OCI-LY7 (cell line): ENCODE measurements around the gene RIN3. TPM values are rescaled to one million over a fixed set of nuclear protein-coding genes. Genes with fewer than 3 reads are reported as not detected.

Experiments used
- BruUV-seq: library from RNA; stranded (reverse); fragments of 400-500 nt; replicated peaks from 2 replicates; lab custom pipeline; 2021; lab: Mats Ljungman, UMichigan
- CTCF ChIA-PET: fragments of 300-600 bp; sonication (Branson Sonifier 250); formaldehyde crosslinking; loops from one replicate; lab custom pipeline; 2022; ENCODE audit warnings: antibody characterized with exemption; ENCODE audit not compliant: unreplicated experiment; lab: Charles Lee
- POLR2A ChIA-PET: fragments of 300-600 bp; sonication (Branson Sonifier 250); formaldehyde crosslinking; loops from one replicate; lab custom pipeline; 2022; ENCODE audit warnings: antibody characterized with exemption; lab: Charles Lee
- DNase-seq: peaks from one replicate; pipeline ENCODE4 v3.0.0-alpha.2; 2015; ENCODE audit warnings: low spot score
- H2AFZ ChIP-seq: fragments of 200-600 bp; sonication (generic), shearing (Covaris generic); 2 replicates; pipeline ENCODE4 v1.6.1; 2014; ENCODE audit warnings: mild to moderate bottlenecking, antibody characterized with exemption, low read length, moderate library complexity
- H3K27ac ChIP-seq: fragments of 200-600 bp; sonication (generic); 2 replicates; pipeline ENCODE4 v1.5.1; 2014; ENCODE audit warnings: mixed run types, low read depth, mild to moderate bottlenecking, moderate library complexity, low read length, inconsistent platforms; ENCODE audit not compliant: poor library complexity, severe bottlenecking
- H3K36me3 ChIP-seq: fragments of 200-600 bp; sonication (generic); 2 replicates; pipeline ENCODE4 v1.6.1; 2014; ENCODE audit warnings: mild to moderate bottlenecking, antibody characterized with exemption, low read length, moderate library complexity, mixed read lengths; ENCODE audit not compliant: insufficient read depth
- H3K4me1 ChIP-seq: fragments of 200-600 bp; sonication (generic); 2 replicates; pipeline ENCODE4 v1.5.1; 2014; ENCODE audit warnings: mild to moderate bottlenecking, low read length; ENCODE audit not compliant: insufficient read depth, poor library complexity, severe bottlenecking
- H3K4me2 ChIP-seq: fragments of 200-600 bp; sonication (generic); 2 replicates; pipeline ENCODE4 v1.6.1; 2014; ENCODE audit warnings: mild to moderate bottlenecking, low read length
- H3K4me3 ChIP-seq: fragments of 200-600 bp; sonication (generic); 2 replicates; pipeline ENCODE4 v1.5.1; 2014; ENCODE audit warnings: mild to moderate bottlenecking, low read depth, low read length; ENCODE audit not compliant: poor library complexity, severe bottlenecking
- H3K79me2 ChIP-seq: fragments of 200-600 bp; sonication (generic); 2 replicates; pipeline ENCODE4 v1.6.1; 2016; ENCODE audit warnings: low read depth, mild to moderate bottlenecking, low read length, moderate library complexity, mixed read lengths; ENCODE audit not compliant: insufficient read depth
- H3K9me2 ChIP-seq: fragments of 200-600 bp; sonication (generic); 2 replicates; pipeline ENCODE4 v1.6.1; 2016; ENCODE audit warnings: mild to moderate bottlenecking, low read length, mixed read lengths; ENCODE audit not compliant: insufficient read depth
- H3K9me3 ChIP-seq: fragments of 200-600 bp; sonication (generic); 2 replicates; pipeline ENCODE4 v1.6.1; 2014; ENCODE audit warnings: mild to moderate bottlenecking, mixed run types, low read length, mixed read lengths
- H4K20me1 ChIP-seq: fragments of 200-600 bp; sonication (generic); 2 replicates; pipeline ENCODE4 v1.6.1; 2014; ENCODE audit warnings: mild to moderate bottlenecking, antibody characterized with exemption, low read length, moderate library complexity, mixed read lengths; ENCODE audit not compliant: insufficient read depth
- CTCF ChIP-seq: fragments of 200-600 bp; sonication (generic); conservative IDR thresholded peaks from 2 replicates; pipeline ENCODE4 v1.5.1; 2014; ENCODE audit warnings: mild to moderate bottlenecking, antibody characterized with exemption, low read length, moderate library complexity, mixed read lengths
- EZH2phosphoT487 ChIP-seq: fragments of 200-600 bp; sonication (generic); IDR thresholded peaks from 2 replicates; pipeline ENCODE4 v1.6.1; 2018; ENCODE audit warnings: low read depth, borderline replicate concordance, mild to moderate bottlenecking, mixed run types, antibody characterized with exemption, low read length, moderate library complexity, mixed read lengths
- intact Hi-C: fragments of 100-400 bp; cut with micrococcal nuclease; formaldehyde crosslinking; loops from one replicate; pipeline ENCODE4 v1.10.0; 2022; ENCODE audit not compliant: unreplicated experiment
- total RNA-seq, 2 experiments: library from RNA; depleted of rRNA in 1 of 2; stranded (reverse); fragments of >200 nt in 1 of 2; shearing (Covaris generic) in 1 of 2; gene quantifications; 2 replicates each; pipeline ENCODE4 v1.2.3, GENCODE V29; 2014 to 2022

RIN3 gene
- total RNA-seq, 2 experiments from 2014 or later = not detected

GRCh38 chr14:92572050-92572449 lies 58.5 kb downstream of the RIN3 start:
- no peaks in the 10 kb centered on the region for H3K9me3 ChIP-seq
- H3K79me2 ChIP-seq = no peaks in the 10 kb centered on the region
- no peaks in the 10 kb centered on the region for H4K20me1 ChIP-seq
- TF ChIP-seq CTCF (no peak), EZH2phosphoT487 (no peak)
- BruUV-seq = no TSS peak
- ChIA-PET CTCF (no interaction called here), POLR2A (no interaction called here)
- no peak overlapping the region for H3K4me2 ChIP-seq
- no peaks in the 10 kb centered on the region for H3K9me2 ChIP-seq
- intact Hi-C loops = no loop called here
- DNase-seq = no peak
- H3K4me3 ChIP-seq = no peak overlapping the region
- no peak overlapping the region for H2AFZ ChIP-seq
- no peaks in the 10 kb centered on the region for H3K36me3 ChIP-seq
- H3K4me1 ChIP-seq = no peaks in the 10 kb centered on the region
- H3K27ac ChIP-seq = no peak overlapping the region

DNA sequence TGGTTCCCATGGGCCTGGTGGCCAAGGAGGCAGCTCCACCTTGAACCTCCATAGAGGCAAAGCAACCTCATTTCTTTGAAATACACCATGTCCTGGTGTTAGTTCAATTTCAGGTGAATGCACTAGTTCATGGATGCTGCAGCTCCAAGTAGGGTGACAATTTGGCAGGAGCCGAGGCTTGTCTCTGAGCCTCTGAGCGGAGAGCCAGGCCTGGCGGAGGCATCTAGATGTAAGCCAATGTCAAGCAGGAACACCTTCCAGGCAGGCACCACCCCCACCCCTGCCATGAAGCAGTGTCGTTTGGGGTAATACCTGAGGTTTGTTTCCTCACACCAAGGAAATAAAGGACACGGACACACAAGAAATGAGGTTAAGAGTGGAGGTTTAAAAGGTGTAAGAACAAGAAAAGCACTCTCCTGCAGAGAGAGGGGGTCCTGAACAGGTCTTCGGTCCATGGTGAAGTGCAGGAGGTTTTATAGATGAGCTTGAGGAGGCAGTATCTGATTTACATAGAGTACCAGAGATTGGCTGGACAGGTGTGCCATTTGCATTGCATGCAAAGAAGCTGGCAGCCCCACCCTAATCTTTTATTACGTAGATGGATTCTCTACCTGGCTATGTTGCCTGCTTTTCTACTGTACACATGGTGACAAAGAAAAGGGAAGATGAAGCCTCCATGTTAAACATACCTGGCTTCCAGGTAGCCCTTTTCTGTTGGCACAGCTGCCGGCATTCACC lies 60.3 kb downstream of the RIN3 start:
- POLR2A ChIA-PET = interaction anchor here (1.0 kb wide), 1 partner anchor 25 kb away, joined by 3 read pairs; no protein-coding TSS in a partner anchor
- H3K79me2 ChIP-seq = no peaks in the 10 kb centered on the region
- no peaks in the 10 kb centered on the region for H4K20me1 ChIP-seq
- no peak overlapping the region for H2AFZ ChIP-seq
- no peak for TF ChIP-seq CTCF
- TF ChIP-seq EZH2phosphoT487 = no peak
- no peak overlapping the region for H3K27ac ChIP-seq
- CTCF ChIA-PET = no interaction called here
- no peak overlapping the region for H3K4me3 ChIP-seq
- intact Hi-C loops = no loop called here
- no peak for DNase-seq
- H3K9me2 ChIP-seq = no peaks in the 10 kb centered on the region
- no peaks in the 10 kb centered on the region for H3K9me3 ChIP-seq
- no TSS peak for BruUV-seq
- no peak overlapping the region for H3K4me2 ChIP-seq
- H3K36me3 ChIP-seq = no peaks in the 10 kb centered on the region
- H3K4me1 ChIP-seq = no peaks in the 10 kb centered on the region

GRCh38 chr14:92575061-92575747 lies 61.6 kb downstream of the RIN3 start:
- no peaks in the 10 kb centered on the region for H3K9me2 ChIP-seq

More at GRCh38 chr14:92575061-92575747, 61.6 kb downstream of the RIN3 start:
- H3K79me2 ChIP-seq = no peaks in the 10 kb centered on the region
- H3K4me1 ChIP-seq = no peaks in the 10 kb centered on the region
- no peak overlapping the region for H3K27ac ChIP-seq
- intact Hi-C loops = no loop called here
- H3K9me3 ChIP-seq = no peaks in the 10 kb centered on the region
- no peaks in the 10 kb centered on the region for H3K36me3 ChIP-seq
- no peaks in the 10 kb centered on the region for H4K20me1 ChIP-seq
- no peak overlapping the region for H3K4me3 ChIP-seq
- no peak overlapping the region for H3K4me2 ChIP-seq
- CTCF ChIA-PET = no interaction called here
- no peak for DNase-seq
- POLR2A ChIA-PET = no interaction called here
- no peak overlapping the region for H2AFZ ChIP-seq
- BruUV-seq = no TSS peak
- TF ChIP-seq CTCF = no peak
- no peak for TF ChIP-seq EZH2phosphoT487
